ENCODE data around the gene PFKM. TPM values are rescaled to one million over a fixed set of nuclear protein-coding genes. Genes with fewer than 3 reads are reported as not detected.

Gene PFKM
- total RNA-seq, 1 experiment from 2014 or later = 92.4 TPM

DNA sequence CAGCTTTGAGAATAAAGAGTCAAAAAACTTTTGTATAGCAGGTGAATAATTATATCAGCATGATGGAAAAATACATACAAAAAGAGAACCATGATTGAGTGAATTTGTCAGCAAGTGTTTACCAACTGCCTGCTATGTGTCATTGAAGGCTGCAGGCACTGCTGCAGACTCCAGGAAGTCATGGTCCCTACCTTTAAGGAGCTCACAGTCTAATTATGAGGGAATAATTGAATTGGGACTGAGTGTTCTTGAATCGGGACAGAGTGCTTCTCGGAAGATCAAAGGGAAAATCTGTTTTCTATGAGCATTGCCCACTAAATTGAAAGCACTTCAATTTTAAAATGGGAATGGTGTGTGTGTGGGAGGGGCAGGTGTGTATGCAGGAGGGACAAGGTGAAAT lies 74.5 kb downstream of the PFKM start:
- H2BK120ac ChIP-seq (ENCODE audit: low read depth, low read length, poor library complexity, severe bottlenecking) = no peak overlapping the region
- Mint-ChIP-seq H3K4me3 (no peak overlapping the region), H3K27ac (no peak overlapping the region), H3K27me3 (ENCODE audit: low read depth) (peaks cover 73% of the 10 kb centered on the region), H3K9me3 (no peaks in the 10 kb centered on the region), H3K36me3 (ENCODE audit: insufficient read depth in 1 of 3, low read depth in 3 of 3) (no peaks in the 10 kb centered on the region), H3K4me1 (peaks cover 7 to 9% of the 10 kb centered on the region in 2 experiments; a peak in 3 of 4 replicates)
- H3K9me3 ChIP-seq (ENCODE audit: control insufficient read depth, low read depth, low read length) = no peaks in the 10 kb centered on the region
- H3K27me3 ChIP-seq (ENCODE audit: insufficient read depth, low read length) = no peaks in the 10 kb centered on the region
- no peak for DNase-seq
- H3K23me2 ChIP-seq (ENCODE audit: insufficient read length, low read depth, low read length, poor library complexity, severe bottlenecking) = peaks cover 4% of the 10 kb centered on the region
- no peaks in the 10 kb centered on the region for H4K20me1 ChIP-seq (ENCODE audit: control insufficient read depth, insufficient read depth, insufficient read length)
- H2BK5ac ChIP-seq (ENCODE audit: insufficient read length, low read length) = no peak overlapping the region
- no peak overlapping the region for H2BK20ac ChIP-seq (ENCODE audit: low read depth, low read length, poor library complexity, severe bottlenecking)
- no peak overlapping the region for H4K5ac ChIP-seq (ENCODE audit: insufficient read length, low read depth, low read length)
- H2BK15ac ChIP-seq (ENCODE audit: low read depth, low read length) = no peak overlapping the region
- TF ChIP-seq, protein P1, sequence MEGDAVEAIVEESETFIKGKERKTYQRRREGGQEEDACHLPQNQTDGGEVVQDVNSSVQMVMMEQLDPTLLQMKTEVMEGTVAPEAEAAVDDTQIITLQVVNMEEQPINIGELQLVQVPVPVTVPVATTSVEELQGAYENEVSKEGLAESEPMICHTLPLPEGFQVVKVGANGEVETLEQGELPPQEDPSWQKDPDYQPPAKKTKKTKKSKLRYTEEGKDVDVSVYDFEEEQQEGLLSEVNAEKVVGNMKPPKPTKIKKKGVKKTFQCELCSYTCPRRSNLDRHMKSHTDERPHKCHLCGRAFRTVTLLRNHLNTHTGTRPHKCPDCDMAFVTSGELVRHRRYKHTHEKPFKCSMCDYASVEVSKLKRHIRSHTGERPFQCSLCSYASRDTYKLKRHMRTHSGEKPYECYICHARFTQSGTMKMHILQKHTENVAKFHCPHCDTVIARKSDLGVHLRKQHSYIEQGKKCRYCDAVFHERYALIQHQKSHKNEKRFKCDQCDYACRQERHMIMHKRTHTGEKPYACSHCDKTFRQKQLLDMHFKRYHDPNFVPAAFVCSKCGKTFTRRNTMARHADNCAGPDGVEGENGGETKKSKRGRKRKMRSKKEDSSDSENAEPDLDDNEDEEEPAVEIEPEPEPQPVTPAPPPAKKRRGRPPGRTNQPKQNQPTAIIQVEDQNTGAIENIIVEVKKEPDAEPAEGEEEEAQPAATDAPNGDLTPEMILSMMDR (conservative IDR thresholded peaks at IDR 0.05) = no peak
- no peaks in the 10 kb centered on the region for H3K79me1 ChIP-seq (ENCODE audit: insufficient read depth, low read depth, low read length, poor library complexity, severe bottlenecking)
- H3K27ac ChIP-seq (ENCODE audit: insufficient read length, low read depth, low read length) = no peak overlapping the region
- WGBS (ENCODE audit: extremely low coverage, insufficient read length, low lambda C conversion rate) = no CpG with 5 or more reads among the region's 2 CpGs
- H3K23ac ChIP-seq (ENCODE audit: insufficient read length, low read depth, low read length) = no peak overlapping the region
- no peak overlapping the region for H4K91ac ChIP-seq (ENCODE audit: insufficient read length, low read depth, low read length)
- H3K4me2 ChIP-seq (ENCODE audit: insufficient read depth, insufficient read length, low read length) = no peak overlapping the region
- no peak overlapping the region for H3K18ac ChIP-seq (ENCODE audit: insufficient read length, low read depth, low read length)
- no peak overlapping the region for H4K8ac ChIP-seq (replicated peaks; ENCODE audit: insufficient read length, low read depth, low read length)
- no peak overlapping the region for H2AK5ac ChIP-seq (ENCODE audit: insufficient read length, low read length)
- no peaks in the 10 kb centered on the region for H3K79me2 ChIP-seq (ENCODE audit: insufficient read depth, low read length)
- H3K9ac ChIP-seq (ENCODE audit: extremely low read depth, insufficient read length, low read length) = no peak overlapping the region
- H3K4ac ChIP-seq (ENCODE audit: low read depth, low read length) = no peak overlapping the region
- no peak overlapping the region for H3K56ac ChIP-seq (ENCODE audit: insufficient read length, low read depth, low read length)
- H2BK12ac ChIP-seq (ENCODE audit: insufficient read length, low read depth, low read length) = no peak overlapping the region
- no peak overlapping the region for H3K14ac ChIP-seq (ENCODE audit: insufficient read depth, low read length)
- no peak overlapping the region for H3T11ph ChIP-seq (ENCODE audit: low read length)
- H3K4me1 ChIP-seq (ENCODE audit: insufficient read depth, low read length) = no peaks in the 10 kb centered on the region
- H2AFZ ChIP-seq (ENCODE audit: low read length) = no peak overlapping the region
